Duodenal mucosa (tissue), 2 donors: ENCODE measurements around the gene ZFYVE28.

Experiments
- H3K27ac ChIP-seq: one replicate; pipeline ENCODE4 v1.7.0; 2013; ENCODE audit warnings: low read depth, low read length
- H3K27me3 ChIP-seq, 2 donors: one replicate each; pipeline ENCODE4 v1.7.0; 2013; ENCODE audit warnings: low read length in 2 of 2, control low read depth in 1 of 2; ENCODE audit not compliant: insufficient read depth in 2 of 2, control insufficient read depth in 1 of 2
- H3K36me3 ChIP-seq, 2 donors: one replicate each; pipeline ENCODE4 v1.7.0; 2013; ENCODE audit warnings: low read length in 2 of 2, control low read depth in 1 of 2; ENCODE audit not compliant: insufficient read depth in 2 of 2, control insufficient read depth in 1 of 2
- H3K4me1 ChIP-seq, 2 donors: one replicate each; pipeline ENCODE4 v1.7.0; 2013; ENCODE audit warnings: low read length in 2 of 2, control low read depth in 1 of 2; ENCODE audit not compliant: insufficient read depth in 2 of 2, control insufficient read depth in 1 of 2
- H3K4me3 ChIP-seq, 2 donors: one replicate each; pipeline ENCODE4 v1.7.0; 2013; ENCODE audit warnings: low read length in 2 of 2, low read depth in 1 of 2
- H3K9ac ChIP-seq, 2 donors: one replicate each; pipeline ENCODE4 v1.7.0; 2013; ENCODE audit warnings: low read length in 2 of 2, low read depth in 1 of 2
- H3K9me3 ChIP-seq, 2 donors: one replicate each; pipeline ENCODE4 v1.7.0; 2013; ENCODE audit warnings: low read length in 2 of 2, control low read depth in 1 of 2; ENCODE audit not compliant: control insufficient read depth in 1 of 2

The ZFYVE28 gene

DNA sequence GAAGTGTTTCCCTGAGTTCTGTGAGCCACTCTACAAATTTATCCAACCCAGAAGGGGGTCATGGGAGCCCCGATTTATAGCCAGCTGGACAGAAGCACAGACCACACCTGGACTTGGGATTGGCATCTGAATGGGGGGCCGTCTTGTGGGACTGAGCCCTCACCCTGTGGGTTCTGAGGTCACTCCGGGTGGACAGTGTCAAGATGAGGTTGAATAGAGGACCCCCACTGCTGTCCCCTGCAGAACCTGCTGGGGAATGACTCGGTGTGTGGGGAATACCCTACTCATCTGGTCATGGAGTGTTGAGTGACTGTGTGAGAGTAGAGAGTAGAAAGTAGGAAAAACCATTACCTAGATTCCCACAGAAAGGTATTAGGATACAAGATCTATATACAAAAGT lies 67.5 kb downstream of the ZFYVE28 start:
- H3K4me1 ChIP-seq = no peaks in the 10 kb centered on the region
- no peak overlapping the region for H3K9ac ChIP-seq
- H3K27me3 ChIP-seq = no peaks in the 10 kb centered on the region
- H3K4me3 ChIP-seq = no peak overlapping the region
- no peaks in the 10 kb centered on the region for H3K9me3 ChIP-seq
- H3K36me3 ChIP-seq = no peaks in the 10 kb centered on the region
- no peak overlapping the region for H3K27ac ChIP-seq

GRCh38 chr4:2348786-2349185 lies 69.7 kb downstream of the ZFYVE28 start:
- no peak overlapping the region for H3K9ac ChIP-seq
- H3K36me3 ChIP-seq = no peaks in the 10 kb centered on the region
- H3K27me3 ChIP-seq = no peaks in the 10 kb centered on the region
- H3K4me1 ChIP-seq = no peaks in the 10 kb centered on the region
- no peak overlapping the region for H3K4me3 ChIP-seq
- no peaks in the 10 kb centered on the region for H3K9me3 ChIP-seq
- no peak overlapping the region for H3K27ac ChIP-seq

DNA sequence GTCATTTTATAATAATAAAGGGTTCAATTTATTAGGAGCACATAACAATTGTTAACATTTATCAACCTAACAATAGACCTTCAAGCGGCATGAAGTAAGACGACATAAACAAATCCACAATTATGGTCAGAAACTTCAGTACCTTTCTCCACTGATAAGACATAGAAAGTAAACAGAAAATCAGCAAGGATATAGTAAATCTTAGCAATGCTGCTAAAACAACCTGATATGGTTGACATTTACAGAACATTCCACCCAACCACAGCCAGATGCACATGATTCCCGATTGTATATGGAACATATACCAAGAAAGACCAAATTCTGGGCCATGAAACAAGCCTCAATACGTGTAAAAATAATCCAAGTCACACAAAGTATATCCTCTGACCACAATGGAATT lies 71.3 kb downstream of the ZFYVE28 start:
- Histone ChIP-seq H3K27ac (no peak overlapping the region), H3K9ac (no peak overlapping the region), H3K36me3 (no peaks in the 10 kb centered on the region), H3K4me3 (no peak overlapping the region), H3K9me3 (no peaks in the 10 kb centered on the region), H3K4me1 (no peaks in the 10 kb centered on the region), H3K27me3 (no peaks in the 10 kb centered on the region)

- no peaks in the 10 kb centered on the region for H3K9me3 ChIP-seq
- H3K27me3 ChIP-seq = no peaks in the 10 kb centered on the region
- no peaks in the 10 kb centered on the region for H3K36me3 ChIP-seq
- H3K4me1 ChIP-seq = no peaks in the 10 kb centered on the region
- H3K27ac ChIP-seq = no peak overlapping the region
- no peak overlapping the region for H3K4me3 ChIP-seq
- no peak overlapping the region for H3K9ac ChIP-seq
Observed at GRCh38 chr4:2343476-2343875, 75.0 kb downstream of the ZFYVE28 start.

- Histone ChIP-seq H3K27me3 (no peaks in the 10 kb centered on the region), H3K9ac (no peak overlapping the region), H3K9me3 (no peaks in the 10 kb centered on the region), H3K4me1 (no peaks in the 10 kb centered on the region), H3K4me3 (no peak overlapping the region), H3K36me3 (peaks cover 0 to 5% of the 10 kb centered on the region in 2 donors), H3K27ac (no peak overlapping the region)
Observed at GRCh38 chr4:2341911-2342652, 76.4 kb downstream of the ZFYVE28 start.

DNA sequence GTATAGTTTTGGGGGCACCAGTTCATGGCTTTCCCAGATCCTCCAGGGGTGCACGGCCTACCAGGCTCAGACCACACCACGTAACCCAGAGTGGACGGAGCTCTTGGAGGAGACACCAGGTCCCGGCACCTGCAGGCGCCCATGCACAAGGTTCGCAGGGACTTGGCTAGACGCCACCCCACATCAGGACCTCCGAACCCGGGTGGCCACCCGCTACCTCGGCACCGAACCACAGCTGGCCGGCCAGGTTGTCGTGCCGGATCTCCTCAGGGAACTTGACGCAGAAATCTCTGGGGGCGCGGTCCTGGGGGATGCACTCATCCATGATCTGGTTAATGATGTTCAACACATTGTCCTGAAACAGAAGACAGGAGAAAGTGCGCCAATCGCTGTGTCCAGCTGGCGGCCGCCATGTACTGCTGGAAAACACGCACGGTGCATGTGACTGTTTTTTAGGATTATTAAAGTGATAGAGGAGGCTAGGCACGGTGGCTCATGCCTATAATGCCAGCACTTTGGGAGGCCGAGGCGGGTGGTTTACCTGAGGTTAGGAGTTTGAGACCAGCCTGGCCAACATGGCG lies 77.1 kb downstream of the ZFYVE28 start:
- no peak overlapping the region for H3K4me3 ChIP-seq
- no peak overlapping the region for H3K27ac ChIP-seq
- no peak overlapping the region for H3K9ac ChIP-seq
- peaks cover 0 to 8% of the 10 kb centered on the region in 2 donors for H3K36me3 ChIP-seq
- no peaks in the 10 kb centered on the region for H3K4me1 ChIP-seq
- H3K9me3 ChIP-seq = no peaks in the 10 kb centered on the region
- H3K27me3 ChIP-seq = no peaks in the 10 kb centered on the region

DNA sequence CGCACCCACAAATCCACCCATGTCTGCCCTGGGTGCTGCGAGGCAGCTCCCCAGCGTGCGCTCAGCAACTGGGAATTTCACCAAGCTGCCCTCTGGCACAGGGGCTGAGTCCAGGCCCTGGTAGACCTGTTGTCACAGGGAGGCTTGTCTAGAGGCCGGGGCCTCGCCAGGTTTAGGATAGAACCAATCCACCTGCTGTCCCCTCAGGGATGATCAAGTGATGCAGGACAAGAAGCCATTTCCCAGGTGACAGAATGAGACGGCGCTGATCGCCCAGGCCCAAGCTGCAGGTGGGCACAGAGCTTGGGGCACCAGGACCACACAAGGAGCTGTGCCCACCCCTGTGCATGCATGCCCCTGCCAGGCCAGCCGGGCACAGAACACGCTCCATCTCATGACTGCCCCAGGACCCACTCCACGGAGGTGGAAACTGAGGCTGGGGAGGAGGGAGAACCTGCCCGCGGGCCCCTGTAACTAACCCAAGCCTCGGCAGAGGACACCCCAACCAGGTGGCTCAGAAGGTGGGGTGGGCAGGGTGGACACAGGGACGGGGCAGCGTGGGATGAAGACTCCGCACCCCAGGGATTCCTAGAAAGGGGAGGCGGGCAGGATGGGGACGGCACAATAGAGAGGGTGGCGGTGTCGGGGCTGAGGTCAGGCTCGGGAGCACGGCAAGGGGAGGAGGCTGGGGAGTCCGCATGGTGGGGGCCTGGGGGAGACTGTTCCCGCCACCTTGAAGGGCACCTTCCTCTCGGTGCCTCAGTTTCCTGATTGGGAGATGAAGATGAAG lies 78.0 kb downstream of the ZFYVE28 start:
- Histone ChIP-seq H3K27me3 (no peaks in the 10 kb centered on the region), H3K4me1 (no peaks in the 10 kb centered on the region), H3K4me3 (no peak overlapping the region), H3K9me3 (no peaks in the 10 kb centered on the region), H3K36me3 (peaks cover 0 to 14% of the 10 kb centered on the region in 2 donors), H3K27ac (no peak overlapping the region), H3K9ac (no peak overlapping the region)

GRCh38 chr4:2339458-2340271 lies 78.8 kb downstream of the ZFYVE28 start:
- Histone ChIP-seq H3K4me1 (no peaks in the 10 kb centered on the region), H3K9ac (no peak overlapping the region), H3K27me3 (no peaks in the 10 kb centered on the region), H3K4me3 (no peak overlapping the region), H3K9me3 (no peaks in the 10 kb centered on the region), H3K27ac (no peak overlapping the region), H3K36me3 (peaks cover 0 to 17% of the 10 kb centered on the region in 2 donors)

DNA sequence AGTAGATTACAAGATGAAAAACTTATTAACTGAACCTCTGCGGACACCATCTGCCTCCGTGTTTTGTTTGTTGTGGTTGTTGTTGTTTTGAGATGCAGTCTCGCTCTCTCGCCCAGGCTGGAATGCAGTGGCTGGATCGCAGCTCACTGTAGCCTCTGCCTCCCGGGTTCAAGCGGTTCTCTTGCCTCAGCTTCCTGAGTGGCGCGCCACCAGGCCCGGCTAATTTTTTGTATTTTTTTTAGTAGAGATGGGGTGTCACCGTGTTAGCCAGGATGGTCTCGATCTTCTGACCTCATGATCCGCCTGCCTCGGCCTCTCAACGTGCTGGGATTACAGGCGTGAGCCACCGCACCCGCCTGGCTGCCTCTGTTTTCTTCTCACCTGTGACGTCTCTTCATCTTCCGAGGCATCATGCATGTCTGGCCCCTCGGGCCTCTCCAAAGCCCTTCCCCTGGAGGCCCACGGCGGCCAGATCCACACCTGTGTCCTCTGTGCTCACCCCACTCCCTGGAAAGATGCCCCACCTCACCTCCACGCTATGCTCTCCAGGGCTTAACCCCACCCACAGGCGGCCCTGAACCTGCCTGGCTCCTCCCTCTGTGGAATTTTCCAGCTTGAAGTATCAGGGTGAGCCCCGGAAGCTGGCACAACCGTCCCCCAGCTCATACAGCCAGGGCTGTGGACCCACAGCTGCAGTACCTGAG lies 79.5 kb downstream of the ZFYVE28 start:
- Histone ChIP-seq H3K36me3 (peaks cover 0 to 17% of the 10 kb centered on the region in 2 donors), H3K4me3 (no peak overlapping the region), H3K9me3 (no peaks in the 10 kb centered on the region)

More for the DNA sequence above, 79.5 kb downstream of the ZFYVE28 start:
- Histone ChIP-seq H3K27ac (no peak overlapping the region), H3K4me1 (peaks cover 5% of the 10 kb centered on the region in 2 donors), H3K9ac (no peak overlapping the region), H3K27me3 (no peaks in the 10 kb centered on the region)
